HepG2 (cell line): ENCODE measurements around the gene FANCM. TPM values are rescaled to one million over a fixed set of nuclear protein-coding genes. Genes with fewer than 3 reads are reported as not detected.

ENCODE experiments used
- ATF4 ChIP-seq, 2 experiments: fragments of 450-650 bp in 1 of 2; sonication (generic) in 1 of 2; formaldehyde crosslinking; IDR thresholded peaks; 2 replicates each; pipeline versions ENCODE4 v1.5.0 to v1.8.0; 2020 to 2022; ENCODE audit warnings: mild to moderate bottlenecking in 1 of 2, missing genetic modification reagents in 1 of 2
- CREB1 ChIP-seq, 2 experiments: fragments of 450-650 bp in 1 of 2; IDR thresholded peaks; 2 replicates each; pipeline ENCODE4 v1.6.1; 2016 to 2017; ENCODE audit warnings: control low read depth in 1 of 2, mild to moderate bottlenecking in 1 of 2, missing compliant biosample characterization in 1 of 2, missing genetic modification characterization in 1 of 2
- JUN ChIP-seq: sonication (generic); formaldehyde crosslinking; IDR thresholded peaks from 2 replicates; pipeline ENCODE4 v1.4.0; 2020; ENCODE audit warnings: mild to moderate bottlenecking, missing genetic modification reagents
- PRMT3 ChIP-seq: sonication (generic); formaldehyde crosslinking; IDR thresholded peaks from 2 replicates; pipeline ENCODE4 v1.8.1; 2022; ENCODE audit warnings: low read depth, mild to moderate bottlenecking, moderate library complexity, missing genetic modification reagents, borderline replicate concordance
- SYNCRIP ChIP-seq: fragments of 200-400 bp; formaldehyde crosslinking; IDR thresholded peaks from 2 replicates; pipeline ENCODE4 v1.6.1; 2018; ENCODE audit warnings: mild to moderate bottlenecking, low read depth, low read length; ENCODE audit not compliant: insufficient read depth
- TP53 ChIP-seq: sonication (generic); formaldehyde crosslinking; conservative IDR thresholded peaks from 2 replicates; pipeline ENCODE4 v1.4.0; 2020; ENCODE audit warnings: missing genetic modification reagents
- YEATS4 ChIP-seq: sonication (generic); formaldehyde crosslinking; IDR thresholded peaks from 2 replicates; pipeline ENCODE4 v1.4.0; 2020; ENCODE audit warnings: missing genetic modification reagents, borderline replicate concordance
- ZBTB49 ChIP-seq: sonication (generic); formaldehyde crosslinking; IDR thresholded peaks from 2 replicates; pipeline ENCODE4 v1.4.0; 2020; ENCODE audit warnings: missing genetic modification reagents, borderline replicate concordance
- ZNF232 ChIP-seq: sonication (generic); formaldehyde crosslinking; IDR thresholded peaks from 2 replicates; pipeline ENCODE4 v1.4.0; 2020; ENCODE audit warnings: missing genetic modification reagents, borderline replicate concordance
- polyA plus RNA-seq, 8 experiments: library from polyadenylated mRNA; depleted of rRNA in 3 of 8; stranded (reverse) in 7 of 8; unstranded in 1 of 8; fragments of >200 nt; fragmentation: Illumina TruSeq in 4 of 8; extraction: Trizol in 4 of 8; gene quantifications; 2 replicates each; pipeline versions ENCODE4 v1.2.1 to v1.2.3, GENCODE V29; 2011 to 2016; ENCODE audit warnings: low read depth in 4 of 8, missing spikeins in 1 of 8, mixed read lengths in 1 of 8; ENCODE audit not compliant: insufficient read depth in 1 of 8
- total RNA-seq, 5 experiments: library from RNA; depleted of rRNA; stranded (reverse); fragments of >200 nt; fragmentation: Illumina TruSeq; extraction: Trizol; gene quantifications; 2 replicates each; pipeline ENCODE4 v1.2.3, GENCODE V29; 2016; ENCODE audit warnings: low read depth in 1 of 5
- TF ChIP-seq, protein P1 (sequence below): sonication (generic); formaldehyde crosslinking; IDR thresholded peaks from 2 replicates; pipeline ENCODE4 v1.8.0; 2022; ENCODE audit warnings: mild to moderate bottlenecking, missing genetic modification reagents; ENCODE audit not compliant: insufficient replicate concordance
- TF ChIP-seq, protein P2 (sequence below): sonication (generic); formaldehyde crosslinking; IDR thresholded peaks from 2 replicates; pipeline ENCODE4 v1.4.0; 2020; ENCODE audit warnings: mild to moderate bottlenecking, missing genetic modification reagents, borderline replicate concordance
- TF ChIP-seq, protein P3 (sequence below): sonication (generic); formaldehyde crosslinking; IDR thresholded peaks from 2 replicates; pipeline ENCODE4 v1.4.0; 2020; ENCODE audit warnings: missing genetic modification reagents, borderline replicate concordance

Gene FANCM
- total and polyA plus RNA-seq, 2 of the 13 experiments (the other 11 are each of a cell fraction or from before 2014, with no cell fraction given) = 2.6 to 10.4 TPM

DNA sequence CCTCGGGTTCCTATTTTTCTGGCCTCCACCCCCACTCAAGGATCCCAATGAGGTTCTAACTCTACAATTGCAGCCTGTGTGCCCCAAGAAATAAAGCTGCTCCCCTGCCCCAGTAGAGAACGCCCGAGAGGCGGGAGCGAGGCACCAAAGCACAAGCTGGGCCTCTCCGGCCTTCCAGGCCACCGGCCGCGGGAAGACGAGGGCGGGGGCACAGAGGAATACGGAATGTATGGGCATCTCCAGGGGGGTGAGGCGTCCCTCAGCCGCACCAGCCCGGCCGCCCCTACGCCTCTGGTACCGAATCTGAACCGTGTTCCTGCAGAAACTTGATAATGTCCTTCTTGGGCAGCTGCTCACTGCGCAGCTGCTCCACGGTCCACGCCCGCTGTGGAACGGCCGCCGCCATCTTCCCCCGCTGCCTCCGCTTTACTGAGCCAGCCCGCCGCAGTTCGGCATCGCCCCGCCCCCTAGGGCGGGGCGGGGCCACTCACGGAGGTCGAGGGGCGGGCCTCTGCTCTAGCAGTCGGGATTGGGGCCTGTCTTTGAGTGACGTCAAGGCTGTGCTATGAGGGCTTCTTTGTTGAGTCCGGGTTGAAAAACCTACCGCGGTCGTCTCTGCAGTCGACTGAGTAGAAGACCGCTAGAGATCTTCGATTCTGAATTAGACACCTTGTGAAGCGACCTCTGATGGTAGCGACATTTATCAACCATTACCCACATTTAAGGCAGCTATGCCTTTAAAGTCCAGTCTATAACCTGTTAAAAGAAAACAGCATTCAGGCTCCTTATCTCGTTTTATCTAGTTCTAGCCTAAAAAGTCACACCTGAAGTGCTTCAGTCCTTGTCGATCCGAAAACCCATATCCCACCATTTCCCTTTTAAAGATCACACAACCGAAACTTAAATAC, 1.4 kb upstream of the FANCM start, which contains the start of gene FKBP3 (continued):
- TF ChIP-seq, protein P1, sequence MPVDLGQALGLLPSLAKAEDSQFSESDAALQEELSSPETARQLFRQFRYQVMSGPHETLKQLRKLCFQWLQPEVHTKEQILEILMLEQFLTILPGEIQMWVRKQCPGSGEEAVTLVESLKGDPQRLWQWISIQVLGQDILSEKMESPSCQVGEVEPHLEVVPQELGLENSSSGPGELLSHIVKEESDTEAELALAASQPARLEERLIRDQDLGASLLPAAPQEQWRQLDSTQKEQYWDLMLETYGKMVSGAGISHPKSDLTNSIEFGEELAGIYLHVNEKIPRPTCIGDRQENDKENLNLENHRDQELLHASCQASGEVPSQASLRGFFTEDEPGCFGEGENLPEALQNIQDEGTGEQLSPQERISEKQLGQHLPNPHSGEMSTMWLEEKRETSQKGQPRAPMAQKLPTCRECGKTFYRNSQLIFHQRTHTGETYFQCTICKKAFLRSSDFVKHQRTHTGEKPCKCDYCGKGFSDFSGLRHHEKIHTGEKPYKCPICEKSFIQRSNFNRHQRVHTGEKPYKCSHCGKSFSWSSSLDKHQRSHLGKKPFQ (CRISPR knock-in tag) = no peak
- TF ChIP-seq ZBTB49 (CRISPR knock-in tag) (no peak), JUN (CRISPR knock-in tag) (0 out of 2 replicates have a peak, but pooled peaks have one; percentile 41), SYNCRIP (no peak), PRMT3 (CRISPR knock-in tag) (no peak), YEATS4 (no peak; the same call in none of the 2 replicates), CREB1 (IDR thresholded peaks at IDR 0.05) (peak; percentile 89), CREB1 (CRISPR knock-in tag; IDR thresholded peaks at IDR 0.05) (peak; percentile 81), ZNF232 (CRISPR knock-in tag) (no peak), ATF4 (CRISPR knock-in tag; IDR thresholded peaks at IDR 0.05) (no peak), TP53 (CRISPR knock-in tag) (no peak)
- TF ChIP-seq, protein P2, sequence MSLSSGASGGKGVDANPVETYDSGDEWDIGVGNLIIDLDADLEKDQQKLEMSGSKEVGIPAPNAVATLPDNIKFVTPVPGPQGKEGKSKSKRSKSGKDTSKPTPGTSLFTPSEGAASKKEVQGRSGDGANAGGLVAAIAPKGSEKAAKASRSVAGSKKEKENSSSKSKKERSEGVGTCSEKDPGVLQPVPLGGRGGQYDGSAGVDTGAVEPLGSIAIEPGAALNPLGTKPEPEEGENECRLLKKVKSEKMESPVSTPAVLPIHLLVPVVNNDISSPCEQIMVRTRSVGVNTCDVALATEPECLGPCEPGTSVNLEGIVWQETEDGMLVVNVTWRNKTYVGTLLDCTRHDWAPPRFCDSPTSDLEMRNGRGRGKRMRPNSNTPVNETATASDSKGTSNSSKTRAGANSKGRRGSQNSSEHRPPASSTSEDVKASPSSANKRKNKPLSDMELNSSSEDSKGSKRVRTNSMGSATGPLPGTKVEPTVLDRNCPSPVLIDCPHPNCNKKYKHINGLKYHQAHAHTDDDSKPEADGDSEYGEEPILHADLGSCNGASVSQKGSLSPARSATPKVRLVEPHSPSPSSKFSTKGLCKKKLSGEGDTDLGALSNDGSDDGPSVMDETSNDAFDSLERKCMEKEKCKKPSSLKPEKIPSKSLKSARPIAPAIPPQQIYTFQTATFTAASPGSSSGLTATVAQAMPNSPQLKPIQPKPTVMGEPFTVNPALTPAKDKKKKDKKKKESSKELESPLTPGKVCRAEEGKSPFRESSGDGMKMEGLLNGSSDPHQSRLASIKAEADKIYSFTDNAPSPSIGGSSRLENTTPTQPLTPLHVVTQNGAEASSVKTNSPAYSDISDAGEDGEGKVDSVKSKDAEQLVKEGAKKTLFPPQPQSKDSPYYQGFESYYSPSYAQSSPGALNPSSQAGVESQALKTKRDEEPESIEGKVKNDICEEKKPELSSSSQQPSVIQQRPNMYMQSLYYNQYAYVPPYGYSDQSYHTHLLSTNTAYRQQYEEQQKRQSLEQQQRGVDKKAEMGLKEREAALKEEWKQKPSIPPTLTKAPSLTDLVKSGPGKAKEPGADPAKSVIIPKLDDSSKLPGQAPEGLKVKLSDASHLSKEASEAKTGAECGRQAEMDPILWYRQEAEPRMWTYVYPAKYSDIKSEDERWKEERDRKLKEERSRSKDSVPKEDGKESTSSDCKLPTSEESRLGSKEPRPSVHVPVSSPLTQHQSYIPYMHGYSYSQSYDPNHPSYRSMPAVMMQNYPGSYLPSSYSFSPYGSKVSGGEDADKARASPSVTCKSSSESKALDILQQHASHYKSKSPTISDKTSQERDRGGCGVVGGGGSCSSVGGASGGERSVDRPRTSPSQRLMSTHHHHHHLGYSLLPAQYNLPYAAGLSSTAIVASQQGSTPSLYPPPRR = peak; percentile 62; the same call in 1 of the 2 replicates
- TF ChIP-seq, protein P3, sequence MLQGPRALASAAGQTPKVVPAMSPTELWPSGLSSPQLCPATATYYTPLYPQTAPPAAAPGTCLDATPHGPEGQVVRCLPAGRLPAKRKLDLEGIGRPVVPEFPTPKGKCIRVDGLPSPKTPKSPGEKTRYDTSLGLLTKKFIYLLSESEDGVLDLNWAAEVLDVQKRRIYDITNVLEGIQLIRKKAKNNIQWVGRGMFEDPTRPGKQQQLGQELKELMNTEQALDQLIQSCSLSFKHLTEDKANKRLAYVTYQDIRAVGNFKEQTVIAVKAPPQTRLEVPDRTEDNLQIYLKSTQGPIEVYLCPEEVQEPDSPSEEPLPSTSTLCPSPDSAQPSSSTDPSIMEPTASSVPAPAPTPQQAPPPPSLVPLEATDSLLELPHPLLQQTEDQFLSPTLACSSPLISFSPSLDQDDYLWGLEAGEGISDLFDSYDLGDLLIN (CRISPR knock-in tag) = no peak
